ENCODE results near the gene MAP3K2.

DNA sequence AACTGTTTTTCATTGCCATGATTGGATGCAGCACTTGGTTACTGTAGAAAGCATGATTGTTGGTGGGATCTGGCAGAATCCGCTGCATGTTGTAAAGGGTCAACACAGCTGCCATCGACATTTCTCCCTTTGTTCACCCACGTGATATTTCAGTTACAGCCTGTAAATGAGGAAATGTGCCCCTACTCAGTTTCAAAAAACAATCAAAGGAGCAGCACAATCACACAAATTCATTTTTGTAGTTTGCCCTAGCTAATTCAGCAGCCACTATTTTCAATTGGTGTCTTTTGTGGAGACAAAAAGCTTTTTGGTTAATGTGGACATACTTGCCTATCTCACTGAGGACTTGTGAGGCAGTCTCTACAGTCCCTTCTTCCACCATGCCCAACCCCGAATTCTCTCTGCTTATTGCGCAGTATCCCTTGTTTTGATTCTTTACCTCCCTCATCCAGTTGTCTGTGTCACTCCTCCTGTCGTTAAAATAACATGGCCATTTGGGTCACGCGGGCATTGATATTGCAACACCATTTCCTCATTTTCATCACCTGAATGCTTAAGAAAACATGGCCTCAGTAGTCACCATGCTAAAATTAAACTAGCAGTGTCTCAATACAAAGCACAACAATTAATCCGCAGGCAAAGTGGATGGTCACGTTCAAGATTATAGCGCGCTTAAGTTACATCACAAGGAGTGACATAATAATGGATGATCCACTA, 24.0 kb upstream of the MAP3K2 start:
- TF ChIP-seq JUN (IDR thresholded peaks at IDR 0.05; ENCODE audit: low read depth, low read length), result no peak
- no peak for TF ChIP-seq RFX5 (IDR thresholded peaks at IDR 0.05; ENCODE audit: borderline replicate concordance, low read depth, low read length)
- TF ChIP-seq, protein P1, sequence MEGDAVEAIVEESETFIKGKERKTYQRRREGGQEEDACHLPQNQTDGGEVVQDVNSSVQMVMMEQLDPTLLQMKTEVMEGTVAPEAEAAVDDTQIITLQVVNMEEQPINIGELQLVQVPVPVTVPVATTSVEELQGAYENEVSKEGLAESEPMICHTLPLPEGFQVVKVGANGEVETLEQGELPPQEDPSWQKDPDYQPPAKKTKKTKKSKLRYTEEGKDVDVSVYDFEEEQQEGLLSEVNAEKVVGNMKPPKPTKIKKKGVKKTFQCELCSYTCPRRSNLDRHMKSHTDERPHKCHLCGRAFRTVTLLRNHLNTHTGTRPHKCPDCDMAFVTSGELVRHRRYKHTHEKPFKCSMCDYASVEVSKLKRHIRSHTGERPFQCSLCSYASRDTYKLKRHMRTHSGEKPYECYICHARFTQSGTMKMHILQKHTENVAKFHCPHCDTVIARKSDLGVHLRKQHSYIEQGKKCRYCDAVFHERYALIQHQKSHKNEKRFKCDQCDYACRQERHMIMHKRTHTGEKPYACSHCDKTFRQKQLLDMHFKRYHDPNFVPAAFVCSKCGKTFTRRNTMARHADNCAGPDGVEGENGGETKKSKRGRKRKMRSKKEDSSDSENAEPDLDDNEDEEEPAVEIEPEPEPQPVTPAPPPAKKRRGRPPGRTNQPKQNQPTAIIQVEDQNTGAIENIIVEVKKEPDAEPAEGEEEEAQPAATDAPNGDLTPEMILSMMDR (IDR thresholded peaks at IDR 0.05; ENCODE audit: control extremely low read depth in 1 of 3, insufficient read depth in 1 of 3, low read depth in 1 of 3, low read length in 3 of 3), result no peak
- no peak for TF ChIP-seq EP300 (IDR thresholded peaks at IDR 0.05; ENCODE audit: borderline replicate concordance in 1 of 2, low read depth in 2 of 2, low read length in 2 of 2)
- TF ChIP-seq, protein P2, sequence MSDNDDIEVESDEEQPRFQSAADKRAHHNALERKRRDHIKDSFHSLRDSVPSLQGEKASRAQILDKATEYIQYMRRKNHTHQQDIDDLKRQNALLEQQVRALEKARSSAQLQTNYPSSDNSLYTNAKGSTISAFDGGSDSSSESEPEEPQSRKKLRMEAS (IDR thresholded peaks at IDR 0.05), result no peak
- no peak for TF ChIP-seq TEAD4 (IDR thresholded peaks at IDR 0.05; ENCODE audit: low read depth, low read length)
- TF ChIP-seq RBBP5 (IDR thresholded peaks at IDR 0.05; ENCODE audit: borderline replicate concordance, low read depth, low read length), result no peak
- TF ChIP-seq TAF1 (IDR thresholded peaks at IDR 0.05; ENCODE audit: low read depth, low read length), result no peak
- no peak for TF ChIP-seq EZH2 (IDR thresholded peaks at IDR 0.05; ENCODE audit: low read depth, low read length, severe bottlenecking)
- no peak for TF ChIP-seq POLR2AphosphoS5 (IDR thresholded peaks at IDR 0.05; ENCODE audit: low read depth, low read length)
- TF ChIP-seq SRF (IDR thresholded peaks at IDR 0.05; ENCODE audit: low read depth, low read length), result no peak
